A549 (cell line): ENCODE results near the gene EDA2R. TPM values are rescaled to one million over a fixed set of nuclear protein-coding genes. Genes with fewer than 3 reads are reported as not detected.

Source experiments
- ATAC-seq, 2 experiments: fragments of 200-7000 bp in 1 of 2; fragments of >200 bp in 1 of 2; cut with Nextera tagmentation in 1 of 2; cut with Tn5 transposase in 1 of 2; 3 replicates each; pipeline versions ENCODE4 v1.8.0 to v1.9.1; 2018 to 2020; ENCODE audit warnings: mild to moderate bottlenecking in 1 of 2, moderate library complexity in 1 of 2
- CTCF ChIA-PET: fragments of 300-600 bp; sonication (Branson Sonifier 250); formaldehyde crosslinking; extraction: SDS; loops from one replicate; lab custom pipeline; 2021; ENCODE audit warnings: antibody characterized with exemption, inconsistent platforms; lab: Yijun Ruan, JAX
- POLR2A ChIA-PET: fragments of 350-600 bp; formaldehyde crosslinking; extraction: SDS; loops from one replicate; lab custom pipeline; 2021; ENCODE audit warnings: antibody characterized with exemption, inconsistent platforms; lab: Yijun Ruan, JAX
- DNase-seq, 2 experiments: peaks; one replicate each; pipeline versions ENCODE4 v3.0.0 to v3.0.0-alpha.2; 2011 to 2016; ENCODE audit warnings: low read depth in 1 of 2, low spot score in 1 of 2
- FAIRE-seq: peaks from 2 replicates; lab custom pipeline; 2011; peaks lifted over from hg19 to GRCh38; lab: Jason Lieb, UNC
- H3K27ac ChIP-seq, 2 experiments: fragments of >200 bp; sonication (Bioruptor Twin); formaldehyde crosslinking; 3 replicates each; pipeline ENCODE4 v1.5.1; 2016 to 2017
- H3K4me1 ChIP-seq: fragments of >200 bp; sonication (Bioruptor Twin); formaldehyde crosslinking; 3 replicates; pipeline ENCODE4 v1.6.1; 2016
- H3K4me2 ChIP-seq: fragments of >200 bp; sonication (Bioruptor Twin); formaldehyde crosslinking; 3 replicates; pipeline ENCODE4 v1.6.1; 2016
- H3K4me3 ChIP-seq: fragments of >200 bp; sonication (Bioruptor Twin); formaldehyde crosslinking; 3 replicates; pipeline ENCODE4 v1.5.1; 2016
- H3K9me3 ChIP-seq: fragments of >200 bp; sonication (Bioruptor Twin); formaldehyde crosslinking; 3 replicates; pipeline ENCODE4 v1.6.1; 2016
- BCL3 ChIP-seq: fragments of >200 bp; sonication (Bioruptor Twin); formaldehyde crosslinking; IDR thresholded peaks from 3 replicates; pipeline ENCODE4 v1.6.1; 2016
- CEBPB ChIP-seq, 2 experiments: fragments of >200 bp in 1 of 2; sonication (Bioruptor Twin) in 1 of 2; formaldehyde crosslinking in 1 of 2; IDR thresholded peaks; 2 replicates each; pipeline ENCODE4 v1.6.1; 2012 to 2016
- EHF ChIP-seq: fragments of 250-450 bp; sonication (Bioruptor Pico); IDR thresholded peaks from 2 replicates; pipeline ENCODE4 v1.5.0; 2020; ENCODE audit warnings: mild to moderate bottlenecking
- ELK1 ChIP-seq: fragments of 150-350 bp; IDR thresholded peaks from 2 replicates; pipeline ENCODE4 v1.6.1; 2014; ENCODE audit warnings: low read depth, mild to moderate bottlenecking, low read length
- ESRRA ChIP-seq: fragments of 150-350 bp; IDR thresholded peaks from 2 replicates; pipeline ENCODE4 v1.6.1; 2014; ENCODE audit warnings: mild to moderate bottlenecking, low read length, borderline replicate concordance
- FOSL2 ChIP-seq, 2 experiments: fragments of 450-650 bp in 1 of 2; fragments of >200 bp in 1 of 2; sonication (Bioruptor Twin) in 1 of 2; formaldehyde crosslinking; IDR thresholded peaks; 2 replicates each; pipeline versions ENCODE4 v1.5.0 to v1.6.1; 2016 to 2020; ENCODE audit warnings: mild to moderate bottlenecking in 1 of 2, moderate library complexity in 1 of 2
- GATA3 ChIP-seq: IDR thresholded peaks from 2 replicates; pipeline ENCODE4 v1.6.1; 2012; ENCODE audit warnings: borderline replicate concordance
- JUNB ChIP-seq: fragments of >200 bp; sonication (Bioruptor Twin); formaldehyde crosslinking; IDR thresholded peaks from 2 replicates; pipeline ENCODE4 v1.6.1; 2016
- KDM1A ChIP-seq: fragments of 200-600 bp; sonication (generic); IDR thresholded peaks from 2 replicates; pipeline ENCODE4 v1.6.1; 2016; ENCODE audit warnings: low read depth, mild to moderate bottlenecking
- KDM5A ChIP-seq: fragments of 200-600 bp; sonication (generic); IDR thresholded peaks from 2 replicates; pipeline ENCODE4 v1.6.1; 2016; ENCODE audit warnings: antibody characterized with exemption, mild to moderate bottlenecking
- NFE2L2 ChIP-seq: fragments of 150-350 bp; conservative IDR thresholded peaks from 2 replicates; pipeline ENCODE4 v1.6.1; 2014; ENCODE audit warnings: low read length
- NR3C1 ChIP-seq: fragments of >200 bp; sonication (Bioruptor Twin); formaldehyde crosslinking; IDR thresholded peaks from 3 replicates; pipeline ENCODE4 v1.6.1; 2017
- PBX3 ChIP-seq: IDR thresholded peaks from 2 replicates; pipeline ENCODE4 v1.6.1; 2012
- RCOR1 ChIP-seq: fragments of 150-350 bp; IDR thresholded peaks from 2 replicates; pipeline ENCODE4 v1.6.1; 2014; ENCODE audit warnings: antibody characterized with exemption, low read length, low read depth
- REST ChIP-seq: fragments of 200-600 bp; sonication (generic); IDR thresholded peaks from 2 replicates; pipeline ENCODE4 v1.6.1; 2016; ENCODE audit warnings: antibody characterized with exemption, mild to moderate bottlenecking, moderate library complexity
- RFX5 ChIP-seq: fragments of 450-650 bp; IDR thresholded peaks from 2 replicates; pipeline ENCODE4 v1.7.1; 2014; ENCODE audit warnings: antibody characterized with exemption, mild to moderate bottlenecking, moderate library complexity
- SMC3 ChIP-seq: fragments of >200 bp; sonication (Bioruptor Twin); formaldehyde crosslinking; IDR thresholded peaks from 3 replicates; pipeline ENCODE4 v1.6.1; 2018; ENCODE audit warnings: inconsistent platforms
- TFCP2L1 ChIP-seq: fragments of 250-450 bp; sonication (Bioruptor Pico); IDR thresholded peaks from 2 replicates; pipeline ENCODE4 v1.5.0; 2021; ENCODE audit warnings: mild to moderate bottlenecking
- USF2 ChIP-seq: fragments of 450-650 bp; IDR thresholded peaks from 2 replicates; pipeline ENCODE4 v1.6.1; 2014; ENCODE audit warnings: antibody characterized with exemption
- ZC3H11A ChIP-seq: fragments of 450-650 bp; IDR thresholded peaks from 2 replicates; pipeline ENCODE4 v1.6.1; 2014; ENCODE audit warnings: antibody characterized with exemption, mild to moderate bottlenecking
- ZSCAN20 ChIP-seq: fragments of 250-450 bp; sonication (Bioruptor Pico); IDR thresholded peaks from 2 replicates; pipeline ENCODE4 v1.8.0; 2022; ENCODE audit warnings: mild to moderate bottlenecking, moderate library complexity
- WGBS: methylation state at CpG from one replicate; pipeline ENCODE4 v1.1.6; 2017; ENCODE audit errors: missing lambda C conversion rate; 5-methylcytosine and 5-hydroxymethylcytosine counted together
- polyA plus RNA-seq, 4 experiments: library from polyadenylated mRNA; depleted of rRNA in 3 of 4; stranded (reverse); fragments of >200 nt; fragmentation: RNase III in 1 of 4; extraction: RNeasy Plus Mini Kit Qiagen cat#74134 plus additional on column Dnase treatment in 1 of 4; gene quantifications; 2 replicates in 3 of 4; 3 replicates in 1 of 4; pipeline ENCODE4 v1.2.3, GENCODE V29; 2011 to 2017

The EDA2R gene
- polyA plus RNA-seq, 2 of the 4 experiments (the other 2 are of a cell fraction): 13.0 to 26.8 TPM

GRCh38 chrX:66654411-66654810 lies 15.5 kb upstream of the EDA2R start:
- H3K9me3 ChIP-seq: no peaks in the 10 kb centered on the region
- TF ChIP-seq NFE2L2: no peak
- no peak for TF ChIP-seq CEBPB (IDR thresholded peaks at IDR 0.05)
- TF ChIP-seq EHF (CRISPR knock-in tag): no peak
- TF ChIP-seq ELK1: no peak
- TF ChIP-seq RCOR1: no peak
- peak; percentile 85 for TF ChIP-seq REST
- no peaks in the 10 kb centered on the region for H3K4me1 ChIP-seq
- H3K4me2 ChIP-seq: no peak overlapping the region
- FAIRE-seq (peak; percentile 36), ATAC-seq (no peak), DNase-seq (no peak)
- CTCF ChIA-PET: no interaction called here
- H3K27ac ChIP-seq: no peak overlapping the region
- no peak overlapping the region for H3K4me3 ChIP-seq
- POLR2A ChIA-PET: no interaction called here

GRCh38 chrX:66635360-66635759 lies 3.5 kb downstream of the EDA2R start:
- Histone ChIP-seq H3K9me3 (no peaks in the 10 kb centered on the region), H3K4me3 (no peak overlapping the region), H3K27ac (peak overlapping the region in 1 of 2 experiments; percentile 95; a peak in 3 of 6 replicates), H3K4me2 (peak overlapping the region; percentile 91), H3K4me1 (peaks cover 67% of the 10 kb centered on the region)
- DNase-seq: peak in 1 of 2 experiments; percentile 17
- no peak for ATAC-seq
- WGBS: 10% methylated on average over 2 of the region's 2 CpGs
- ChIA-PET POLR2A (no interaction called here), CTCF (interaction anchor here (1.6 kb wide), 1 partner anchor 13 kb away, joined by 5 read pairs; no protein-coding TSS in a partner anchor)
- peak; percentile 70 for FAIRE-seq
- no peak for TF ChIP-seq CEBPB (IDR thresholded peaks at IDR 0.05)
- no peak for TF ChIP-seq RFX5
- TF ChIP-seq FOSL2 (IDR thresholded peaks at IDR 0.05): peak; percentile 22; the same call in 1 of the 2 replicates
- peak; percentile 65 for TF ChIP-seq FOSL2 (CRISPR knock-in tag; IDR thresholded peaks at IDR 0.05)
- no peak for TF ChIP-seq KDM5A
- TF ChIP-seq RCOR1: no peak
- no peak for TF ChIP-seq NR3C1
- TF ChIP-seq GATA3: no peak
- no peak for TF ChIP-seq PBX3
- TF ChIP-seq TFCP2L1 (CRISPR knock-in tag): no peak
- TF ChIP-seq JUNB: peak; percentile 39; the same call in 1 of the 2 replicates
- TF ChIP-seq USF2: no peak

GRCh38 chrX:66634272-66634671 lies 4.6 kb downstream of the EDA2R start:
- POLR2A ChIA-PET: no interaction called here
- DNase-seq: no peak
- Histone ChIP-seq H3K4me3 (no peak overlapping the region), H3K4me1 (peaks cover 61% of the 10 kb centered on the region), H3K4me2 (peak overlapping the region; percentile 91), H3K27ac (peak overlapping the region; percentile 10 to 62; a peak in 3 of 6 replicates), H3K9me3 (no peaks in the 10 kb centered on the region)
- CTCF ChIA-PET: interaction anchor here (1.6 kb wide), 1 partner anchor 12 kb away, joined by 5 read pairs; no protein-coding TSS in a partner anchor
- ATAC-seq: no peak
- no peak for FAIRE-seq
- TF ChIP-seq NFE2L2 (no peak), ZC3H11A (no peak), BCL3 (no peak), ZSCAN20 (CRISPR knock-in tag) (no peak), KDM1A (no peak), ESRRA (no peak), RCOR1 (no peak), SMC3 (no peak), NR3C1 (no peak)
